ENCODE results near the gene DGKH.

DGKH gene

GRCh38 chr13:42239161-42239560, 190.7 kb downstream of the DGKH start:
- no peak for DNase-seq

- no peak for DNase-seq
Measured at GRCh38 chr13:42239644-42240043, 191.2 kb downstream of the DGKH start.

- DNase-seq, result no peak
Measured at GRCh38 chr13:42246541-42246940, 198.1 kb downstream of the DGKH start.

GRCh38 chr13:42247883-42248282, 199.4 kb downstream of the DGKH start:
- no peak for DNase-seq

- DNase-seq, result no peak
Measured at GRCh38 chr13:42255886-42256285, 207.4 kb downstream of the DGKH start.

- DNase-seq, result no peak
Measured at GRCh38 chr13:42258747-42259146, 210.3 kb downstream of the DGKH start.

GRCh38 chr13:42259515-42259914, 211.1 kb downstream of the DGKH start:
- no peak for DNase-seq

- DNase-seq, result no peak
Measured at GRCh38 chr13:42260903-42261654, 212.6 kb downstream of the DGKH start.

GRCh38 chr13:42266473-42266872, 218.0 kb downstream of the DGKH start:
- no peak for DNase-seq

- no peak for DNase-seq
Measured at GRCh38 chr13:42270160-42270856, 221.9 kb downstream of the DGKH start.

GRCh38 chr13:42270857-42271215, 222.4 kb downstream of the DGKH start:
- DNase-seq, result no peak

GRCh38 chr13:42271337-42272114, 223.1 kb downstream of the DGKH start:
- DNase-seq, result peak; percentile 76

- DNase-seq, result no peak
Measured at GRCh38 chr13:42272115-42272803, 223.8 kb downstream of the DGKH start, which contains the start of gene AKAP11. AKAP11 (plus strand) TSS chr13:42272152; CDS start chr13:42286349, 14,197 bp downstream.

GRCh38 chr13:42272804-42273175, 224.3 kb downstream of the DGKH start:
- DNase-seq, result no peak

GRCh38 chr13:42274386-42275097, 226.1 kb downstream of the DGKH start:
- no peak for DNase-seq

- no peak for DNase-seq
Measured at GRCh38 chr13:42275098-42275471, 226.6 kb downstream of the DGKH start.

GRCh38 chr13:42275506-42275905, 227.1 kb downstream of the DGKH start:
- DNase-seq, result no peak

GRCh38 chr13:42276683-42277082, 228.2 kb downstream of the DGKH start:
- no peak for DNase-seq

- DNase-seq, result no peak
Measured at GRCh38 chr13:42277618-42278276, 229.3 kb downstream of the DGKH start.

- no peak for DNase-seq
Measured at GRCh38 chr13:42279080-42279479, 230.6 kb downstream of the DGKH start.

GRCh38 chr13:42279986-42280385, 231.5 kb downstream of the DGKH start:
- no peak for DNase-seq

GRCh38 chr13:42280537-42280936, 232.1 kb downstream of the DGKH start:
- DNase-seq, result no peak
